GM12864 (cell line): Measurements from ENCODE around the gene RRM2.

ENCODE experiments used
- DNase-seq: peaks from one replicate; pipeline ENCODE4 v3.0.0-alpha.2; 2011; ENCODE audit warnings: low read depth
- H3K4me3 ChIP-seq: 2 replicates; pipeline ENCODE4 v1.5.1; 2011; ENCODE audit warnings: mild to moderate bottlenecking, low read depth, low read length, control low read depth
- TF ChIP-seq, protein P1 (sequence below): IDR thresholded peaks from 2 replicates; pipeline ENCODE4 v1.5.1; 2011; ENCODE audit warnings: low read depth, mild to moderate bottlenecking, moderate library complexity, low read length, control low read depth, inconsistent platforms; ENCODE audit errors: missing control alignments

Gene RRM2

GRCh38 chr2:10078001-10078400, 44.5 kb upstream of the RRM2 start:
- no peak overlapping the region for H3K4me3 ChIP-seq
- TF ChIP-seq, protein P1, sequence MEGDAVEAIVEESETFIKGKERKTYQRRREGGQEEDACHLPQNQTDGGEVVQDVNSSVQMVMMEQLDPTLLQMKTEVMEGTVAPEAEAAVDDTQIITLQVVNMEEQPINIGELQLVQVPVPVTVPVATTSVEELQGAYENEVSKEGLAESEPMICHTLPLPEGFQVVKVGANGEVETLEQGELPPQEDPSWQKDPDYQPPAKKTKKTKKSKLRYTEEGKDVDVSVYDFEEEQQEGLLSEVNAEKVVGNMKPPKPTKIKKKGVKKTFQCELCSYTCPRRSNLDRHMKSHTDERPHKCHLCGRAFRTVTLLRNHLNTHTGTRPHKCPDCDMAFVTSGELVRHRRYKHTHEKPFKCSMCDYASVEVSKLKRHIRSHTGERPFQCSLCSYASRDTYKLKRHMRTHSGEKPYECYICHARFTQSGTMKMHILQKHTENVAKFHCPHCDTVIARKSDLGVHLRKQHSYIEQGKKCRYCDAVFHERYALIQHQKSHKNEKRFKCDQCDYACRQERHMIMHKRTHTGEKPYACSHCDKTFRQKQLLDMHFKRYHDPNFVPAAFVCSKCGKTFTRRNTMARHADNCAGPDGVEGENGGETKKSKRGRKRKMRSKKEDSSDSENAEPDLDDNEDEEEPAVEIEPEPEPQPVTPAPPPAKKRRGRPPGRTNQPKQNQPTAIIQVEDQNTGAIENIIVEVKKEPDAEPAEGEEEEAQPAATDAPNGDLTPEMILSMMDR, result no peak
- no peak for DNase-seq

- peak overlapping the region; percentile 59 for H3K4me3 ChIP-seq
- TF ChIP-seq, protein P1, result no peak
- DNase-seq, result no peak
Measured at GRCh38 chr2:10078704-10079265, 43.8 kb upstream of the RRM2 start.

DNA sequence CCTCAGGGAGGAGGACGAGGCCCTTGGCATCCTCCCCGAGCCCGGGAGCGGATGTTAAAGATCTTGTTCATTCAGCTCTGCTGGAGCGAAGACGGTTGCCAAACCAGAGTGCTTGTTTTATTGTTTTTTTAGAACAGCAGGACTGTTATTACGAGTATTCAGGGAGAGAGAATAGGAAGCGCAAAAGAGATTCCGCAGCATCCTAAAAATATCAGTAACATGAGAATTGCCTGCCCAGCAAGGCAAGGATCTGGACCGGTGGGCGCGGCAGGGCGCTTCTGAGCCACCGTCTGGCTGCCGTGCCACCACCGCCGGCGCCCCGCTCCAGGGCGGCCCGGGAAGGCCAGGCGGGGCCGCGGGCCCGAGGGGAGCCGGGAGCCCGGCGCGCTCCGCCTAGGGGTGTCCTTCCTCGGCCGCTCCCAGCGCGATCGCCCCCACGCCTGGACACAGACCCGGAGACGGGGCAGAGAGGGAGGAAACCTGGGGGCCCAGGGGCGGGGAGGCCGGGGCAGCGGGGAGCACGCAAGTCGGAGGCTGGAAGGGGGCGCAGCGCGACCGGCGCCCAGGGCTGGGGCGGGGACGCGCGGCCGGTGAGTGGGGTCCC, 43.2 kb upstream of the RRM2 start:
- DNase-seq, result no peak
- peak overlapping the region; percentile 59 for H3K4me3 ChIP-seq
- TF ChIP-seq, protein P1, result no peak

GRCh38 chr2:10079870-10080535, 42.5 kb upstream of the RRM2 start, which contains the start of gene CYS1:
Gene CYS1, minus strand, starts transcription at chr2:10080411. Its CDS starts 188 bp downstream, at chr2:10080223.
- H3K4me3 ChIP-seq, result peak within 1 kb of the TSS; percentile 59
- no peak for DNase-seq
- TF ChIP-seq, protein P1, result peak; percentile 42

- TF ChIP-seq, protein P1, result no peak
- H3K4me3 ChIP-seq, result peak overlapping the region; percentile 59
- no peak for DNase-seq
Measured at GRCh38 chr2:10080536-10081304, 41.8 kb upstream of the RRM2 start.

DNA sequence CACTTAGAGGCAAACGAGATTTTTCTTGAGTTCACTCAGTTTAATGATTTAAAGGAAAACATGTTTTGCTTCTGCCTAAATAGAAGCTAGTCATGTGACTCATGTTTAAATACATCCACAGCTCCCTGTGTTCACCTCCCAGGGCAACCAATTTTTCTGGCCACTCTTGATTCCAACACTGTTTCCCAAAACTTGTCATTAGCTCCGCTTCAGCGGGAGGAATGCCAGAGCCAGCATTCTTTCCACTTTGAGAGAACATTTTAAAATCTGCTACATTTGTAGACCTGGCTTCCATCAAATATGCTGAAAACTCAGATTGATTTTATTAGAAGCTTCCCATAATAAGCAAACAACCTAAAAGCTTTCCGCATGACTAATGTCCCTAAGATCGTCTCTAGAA, 39.5 kb upstream of the RRM2 start:
- H3K4me3 ChIP-seq, result peak overlapping the region; percentile 8; the same call in 1 of the 2 replicates
- TF ChIP-seq, protein P1, result no peak

More for the DNA sequence above, 39.5 kb upstream of the RRM2 start:
- DNase-seq, result no peak
